NCI-H2227 (cell line): ENCODE data around the gene SIRT7.
"Not testable (repeated sequence)": the region's sequence is repeated elsewhere in the genome, so short reads cannot be mapped to it uniquely, and the experiment has no call there.

Experiments used
- DNase-seq: peaks from one replicate; lab custom pipeline; 2025; ENCODE audit not compliant: unreplicated experiment; lab: John Stamatoyannopoulos, UW

SIRT7 gene

GRCh38 chr17:81920612-81921536, 2.9 kb upstream of the SIRT7 start:
- no peak for DNase-seq

- no peak for DNase-seq
Measured at GRCh38 chr17:81918832-81919545, 1.0 kb upstream of the SIRT7 start.

DNA sequence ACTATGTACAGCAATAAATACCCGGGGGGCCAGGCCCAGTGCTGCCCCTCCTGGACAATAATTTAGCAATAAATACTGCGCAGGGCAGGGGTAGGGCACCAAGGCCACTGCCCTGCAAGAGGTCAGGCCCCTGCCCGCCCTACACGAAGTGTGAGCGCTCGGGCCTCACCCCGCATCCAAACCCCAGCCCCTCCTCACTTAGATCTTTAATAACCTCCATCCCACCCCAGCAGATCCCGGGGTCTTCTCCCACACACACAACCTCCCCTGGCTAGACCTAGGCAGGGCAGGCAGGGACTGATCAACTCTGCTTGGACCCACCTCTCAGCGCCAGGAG, 325 bp upstream of the SIRT7 start:
- not testable (repeated sequence) for DNase-seq

DNA sequence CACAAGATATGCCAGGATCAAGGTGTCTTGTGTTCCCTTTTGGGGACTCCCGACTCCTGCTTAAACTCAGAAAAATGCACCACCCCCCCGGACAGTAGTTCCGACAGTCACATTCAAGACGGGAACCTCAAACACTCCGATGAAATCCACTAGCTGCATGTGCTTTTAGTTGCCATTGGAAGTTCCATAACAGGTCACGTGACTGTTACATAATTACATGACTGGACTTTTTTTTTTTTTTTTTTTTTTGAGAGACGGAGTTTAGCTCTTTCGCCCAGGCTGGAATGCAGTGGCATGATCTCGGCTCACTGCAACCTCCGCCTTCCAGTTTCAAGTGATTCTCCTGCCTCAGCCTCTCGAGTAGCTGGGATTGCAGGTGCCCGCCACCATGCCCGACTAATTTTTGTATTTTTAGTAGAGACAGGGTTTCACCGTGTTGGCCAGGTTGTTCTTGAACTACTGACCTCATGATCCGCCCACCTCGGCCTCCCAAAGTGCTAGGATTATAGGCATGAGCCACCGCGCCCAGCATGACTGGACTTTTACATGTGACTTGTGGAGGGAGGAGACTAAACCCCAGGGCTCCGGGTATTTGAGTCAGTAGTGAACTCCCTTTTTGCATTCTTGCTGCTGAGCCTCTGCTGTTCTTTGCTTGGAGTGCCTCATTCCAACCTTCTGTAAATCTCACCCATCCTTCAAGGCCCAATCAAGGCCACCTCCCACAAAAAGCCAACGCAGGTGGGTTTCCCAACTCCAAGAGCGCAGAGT, 1.6 kb downstream of the SIRT7 start:
- DNase-seq, result peak; percentile 31

- no peak for DNase-seq
Measured at GRCh38 chr17:81915331-81915730, 2.6 kb downstream of the SIRT7 start.

DNA sequence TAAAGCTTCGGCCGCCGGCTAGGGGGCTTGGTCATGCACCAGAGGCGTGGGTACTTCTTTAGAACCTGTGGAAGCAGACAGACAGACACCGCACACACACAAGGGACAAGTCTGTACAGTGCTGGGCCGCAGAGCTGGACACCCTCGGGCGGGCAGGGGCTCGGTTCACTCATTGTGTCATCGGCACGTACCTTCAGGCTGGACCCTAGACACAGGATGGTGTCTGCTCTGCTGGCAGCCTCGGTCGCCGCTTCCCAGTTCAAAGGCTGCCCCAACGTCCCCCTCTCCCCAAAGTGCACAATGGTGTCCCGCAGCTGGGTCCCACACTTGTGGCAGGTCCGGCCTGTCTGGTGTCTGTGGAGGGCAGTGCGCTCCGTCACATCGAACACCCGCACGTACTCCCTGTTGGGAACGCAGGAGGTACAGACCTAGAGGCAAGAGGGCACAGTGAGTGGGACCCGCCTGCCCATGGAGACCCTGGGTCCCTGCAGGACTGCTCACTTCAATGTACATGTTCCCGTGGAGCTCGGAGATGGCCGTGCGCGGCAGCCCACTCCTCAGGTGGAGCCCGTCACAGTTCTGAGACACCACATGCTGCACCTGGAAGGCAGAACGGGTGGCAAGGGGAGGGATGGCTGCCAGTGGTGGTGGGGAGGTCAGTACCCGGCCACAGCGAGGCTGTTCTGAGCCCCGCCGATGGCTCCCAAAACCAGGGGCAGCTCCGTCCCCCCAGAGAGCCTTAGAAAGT, 3.7 kb downstream of the SIRT7 start:
- DNase-seq, result no peak

- DNase-seq, result no peak
Measured at GRCh38 chr17:81913394-81914102, 4.4 kb downstream of the SIRT7 start.

DNA sequence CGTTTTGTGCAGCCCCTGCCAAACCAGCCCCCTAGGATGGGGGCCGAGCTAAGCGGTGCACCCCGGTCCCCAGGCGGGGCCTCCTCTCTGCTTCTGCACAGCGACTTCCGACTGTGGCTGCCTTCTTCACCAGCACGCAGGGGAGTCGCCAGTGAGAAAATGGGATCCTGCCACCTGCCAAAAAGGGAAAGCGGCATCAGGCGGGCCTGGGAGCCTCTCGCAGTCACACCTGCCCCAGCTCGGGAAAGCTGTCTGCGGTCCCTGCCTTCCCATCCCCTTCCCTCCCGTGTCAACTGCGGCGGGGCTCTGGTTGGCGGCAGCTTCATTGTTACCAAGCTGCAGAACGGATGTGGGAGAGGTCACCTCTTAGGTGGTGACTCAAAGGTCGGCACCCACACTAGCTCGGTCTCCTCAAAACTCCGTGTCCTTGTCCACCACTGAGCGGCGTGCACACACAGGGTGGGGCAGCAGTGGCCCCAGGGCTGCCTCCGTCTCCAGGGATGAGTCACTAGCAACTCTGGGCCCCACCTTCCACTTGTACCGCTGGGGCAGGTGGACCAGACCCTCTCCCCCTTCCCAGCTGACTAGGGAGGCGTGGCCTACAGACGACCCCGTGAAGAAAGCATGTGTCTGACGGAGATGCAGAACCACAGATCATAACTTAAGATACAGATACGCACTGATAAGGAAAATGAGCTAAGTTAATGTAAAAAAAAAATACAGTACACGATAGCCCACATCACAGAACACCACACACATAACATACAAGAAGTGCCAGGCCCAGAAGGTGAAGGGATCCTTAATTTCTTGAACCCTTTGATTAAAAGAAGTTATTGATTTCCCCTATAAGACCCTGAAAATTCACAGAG, 5.3 kb downstream of the SIRT7 start:
- DNase-seq, result no peak

DNA sequence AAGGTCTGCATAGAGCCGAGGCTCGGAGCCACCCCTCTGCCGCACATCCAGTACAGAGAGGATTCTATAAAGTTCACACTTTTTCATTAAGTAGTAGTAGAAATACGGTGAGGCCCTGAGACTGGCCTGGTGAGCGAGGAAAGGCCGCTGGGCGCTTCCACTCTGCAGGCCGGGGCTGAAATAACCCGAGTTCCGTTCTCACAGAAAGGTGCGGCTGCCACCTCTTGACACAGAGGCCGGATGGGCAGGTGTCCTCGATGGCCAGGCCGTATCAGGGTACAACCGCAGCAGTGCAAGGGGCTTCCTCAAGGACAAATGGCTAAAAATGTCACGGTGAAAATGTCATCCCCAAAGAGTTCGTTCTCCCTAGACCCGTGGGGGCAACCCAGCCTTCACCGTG, 6.0 kb downstream of the SIRT7 start:
- DNase-seq, result no peak

GRCh38 chr17:81911277-81911961, 6.6 kb downstream of the SIRT7 start, which contains the start of gene PCYT2:
TSS of gene PCYT2 (minus strand) at chr17:81911399. CDS start at chr17:81911355, 44 bp downstream.
- DNase-seq, result peak; percentile 93

DNA sequence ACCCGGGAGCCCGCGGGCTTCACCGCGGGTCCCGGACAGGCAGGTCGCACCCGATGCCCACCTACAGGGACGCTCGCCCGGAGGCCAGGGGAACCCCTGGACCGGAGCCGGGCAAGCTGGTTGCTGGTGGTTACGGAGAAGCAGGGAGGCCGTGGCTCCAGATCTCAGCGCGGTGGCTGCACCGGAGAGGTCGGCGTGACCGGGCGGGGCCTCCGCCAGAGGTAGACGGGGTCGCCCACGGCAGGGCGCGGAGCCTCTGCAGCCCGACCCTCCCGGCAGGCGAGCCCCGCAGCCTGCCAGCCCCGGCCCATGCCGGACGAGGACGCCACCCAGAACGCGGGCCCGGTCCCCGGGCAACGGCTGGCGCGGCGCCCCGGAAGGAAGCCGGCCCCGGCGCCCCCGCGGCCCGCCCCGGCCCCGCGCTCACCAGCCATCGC, 7.1 kb downstream of the SIRT7 start:
- peak; percentile 40 for DNase-seq

- DNase-seq, result peak; percentile 16
Measured at GRCh38 chr17:81909966-81910839, 7.8 kb downstream of the SIRT7 start.

- DNase-seq, result no peak
Measured at GRCh38 chr17:81909231-81909630, 8.7 kb downstream of the SIRT7 start.

- no peak for DNase-seq
Measured at GRCh38 chr17:81908793-81909192, 9.2 kb downstream of the SIRT7 start.

GRCh38 chr17:81907219-81908145, 10.5 kb downstream of the SIRT7 start:
- no peak for DNase-seq

DNA sequence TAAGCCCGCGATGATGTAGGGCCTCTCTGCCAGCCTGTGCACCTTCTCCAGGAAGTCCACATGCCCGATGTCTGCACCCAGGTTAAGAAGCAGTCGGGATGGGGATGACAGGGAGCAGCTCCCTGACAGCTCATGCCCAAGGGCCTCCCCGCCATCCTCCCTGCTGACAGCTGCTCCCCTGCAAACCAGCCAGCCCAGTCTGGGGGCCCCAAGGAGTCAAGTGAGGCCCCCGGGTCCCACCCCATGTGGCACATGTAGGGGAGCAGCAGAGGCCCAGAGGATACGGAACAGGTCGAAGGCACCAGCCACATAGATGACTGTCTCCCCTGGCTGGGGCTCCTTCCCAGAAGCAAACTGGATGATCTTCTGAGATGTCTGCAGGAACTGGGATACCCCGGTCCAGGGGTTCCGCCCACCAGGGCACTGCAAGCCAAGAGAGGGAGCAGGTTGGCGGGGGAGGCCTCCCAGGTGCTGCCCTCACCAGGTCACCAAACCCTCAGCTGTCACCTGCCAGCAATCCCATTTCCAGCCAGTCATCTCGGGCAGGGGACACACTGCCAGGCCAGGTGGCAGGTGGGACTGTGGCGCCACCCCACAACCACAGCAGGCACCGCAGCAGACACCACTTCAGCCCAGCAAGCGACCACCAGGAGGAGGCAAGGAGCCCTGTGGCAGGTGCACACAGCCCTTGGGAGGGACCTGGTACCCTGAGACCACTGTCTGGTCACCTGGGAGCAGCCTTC, 11.3 kb downstream of the SIRT7 start:
- DNase-seq, result no peak
